HG03469 (cell line): ENCODE data around the gene SKAP1.

Source experiments
- ATAC-seq: cut with Tn5 transposase; IDR thresholded peaks from one replicate; pipeline ENCODE4 v1.9.1; 2021; ENCODE audit warnings: mild to moderate bottlenecking, moderate library complexity, moderate number of reproducible peaks; ENCODE audit not compliant: unreplicated experiment

Gene SKAP1

GRCh38 chr17:48429638-48430586 lies at the start of gene SKAP1:
Gene SKAP1 (minus strand): TSS chr17:48430214.
- no peak for ATAC-seq

GRCh38 chr17:48479014-48479402 lies 49.0 kb upstream of the SKAP1 start:
- no peak for ATAC-seq

GRCh38 chr17:48478224-48479013 lies 48.4 kb upstream of the SKAP1 start:
- ATAC-seq = peak; percentile 79

GRCh38 chr17:48477221-48477620 lies 47.2 kb upstream of the SKAP1 start:
- no peak for ATAC-seq

- no peak for ATAC-seq
Observed at GRCh38 chr17:48472411-48473281, 42.6 kb upstream of the SKAP1 start.

GRCh38 chr17:48471817-48472410 lies 41.9 kb upstream of the SKAP1 start:
- no peak for ATAC-seq

- no peak for ATAC-seq
Observed at GRCh38 chr17:48470388-48471034, 40.5 kb upstream of the SKAP1 start.

GRCh38 chr17:48469227-48469626 lies 39.2 kb upstream of the SKAP1 start:
- no peak for ATAC-seq

GRCh38 chr17:48468299-48468698 lies 38.3 kb upstream of the SKAP1 start:
- ATAC-seq = no peak

GRCh38 chr17:48465884-48466283 lies 35.9 kb upstream of the SKAP1 start:
- no peak for ATAC-seq

GRCh38 chr17:48463526-48463925 lies 33.5 kb upstream of the SKAP1 start:
- ATAC-seq = no peak

- no peak for ATAC-seq
Observed at GRCh38 chr17:48462946-48463345, 32.9 kb upstream of the SKAP1 start.

- ATAC-seq = no peak
Observed at GRCh38 chr17:48460052-48460451, 30.0 kb upstream of the SKAP1 start.

GRCh38 chr17:48459070-48459844 lies 29.2 kb upstream of the SKAP1 start:
- no peak for ATAC-seq

GRCh38 chr17:48457080-48457836 lies 27.2 kb upstream of the SKAP1 start:
- ATAC-seq = peak; percentile 52

- no peak for ATAC-seq
Observed at GRCh38 chr17:48456589-48456988, 26.6 kb upstream of the SKAP1 start.

GRCh38 chr17:48455791-48456190 lies 25.8 kb upstream of the SKAP1 start:
- no peak for ATAC-seq

GRCh38 chr17:48453447-48453846 lies 23.4 kb upstream of the SKAP1 start:
- ATAC-seq = no peak
